Endothelial cell of umbilical vein (primary cell): ENCODE results near the gene MAP7D2. TPM values are rescaled to one million over a fixed set of nuclear protein-coding genes. Genes with fewer than 3 reads are reported as not detected.

Experiments used
- BruUV-seq: library from RNA; stranded (reverse); fragments of 400-500 nt; replicated peaks from 2 replicates; lab custom pipeline; 2021; lab: Mats Ljungman, UMichigan
- CTCF ChIA-PET: fragments of 300-600, 350-600 bp; sonication (Branson Sonifier 250); formaldehyde crosslinking; loops from one replicate; lab custom pipeline; 2021; ENCODE audit warnings: antibody characterized with exemption, inconsistent platforms; lab: Charles Lee
- POLR2A ChIA-PET: fragments of 300-600, 350-600 bp; sonication (Branson Sonifier 250); formaldehyde crosslinking; loops from one replicate; lab custom pipeline; 2021; ENCODE audit warnings: antibody characterized with exemption, inconsistent platforms; lab: Charles Lee
- DNase-seq: peaks from one replicate; pipeline ENCODE4 v3.0.0-alpha.2; 2011; ENCODE audit warnings: low read depth, low spot score
- FAIRE-seq: peaks from 2 replicates; lab custom pipeline; 2011; peaks lifted over from hg19 to GRCh38; lab: Jason Lieb, UNC
- H2AFZ ChIP-seq: 2 replicates; pipeline ENCODE4 v1.6.0; 2012; ENCODE audit warnings: low read depth, low read length, control low read depth, inconsistent platforms
- H3K27ac ChIP-seq: 2 replicates; pipeline ENCODE4 v1.5.1; 2011; ENCODE audit warnings: low read depth, mild to moderate bottlenecking, control low read depth, low read length, moderate library complexity; ENCODE audit not compliant: insufficient read depth
- H3K27me3 ChIP-seq, 2 experiments: 2 replicates each; pipeline versions ENCODE4 v1.6.0 to v1.6.1; 2011; ENCODE audit warnings: low read length in 2 of 2, mixed read lengths in 1 of 2; ENCODE audit not compliant: control insufficient read depth in 2 of 2, insufficient read depth in 2 of 2
- H3K36me3 ChIP-seq, 2 experiments: 2 replicates in 1 of 2; 3 replicates in 1 of 2; pipeline ENCODE4 v1.5.1; 2011; ENCODE audit warnings: low read length in 2 of 2, mild to moderate bottlenecking in 1 of 2, moderate library complexity in 1 of 2; ENCODE audit not compliant: control insufficient read depth in 2 of 2, insufficient read depth in 2 of 2; ENCODE audit errors: extremely low read depth in 1 of 2
- H3K4me1 ChIP-seq: 3 replicates; pipeline ENCODE4 v1.5.1; 2011; ENCODE audit warnings: mild to moderate bottlenecking, low read length; ENCODE audit not compliant: control insufficient read depth, insufficient read depth; ENCODE audit errors: extremely low read depth
- H3K4me2 ChIP-seq: 2 replicates; pipeline ENCODE4 v1.6.1; 2011; ENCODE audit warnings: low read length, control low read depth, mixed read lengths; ENCODE audit not compliant: insufficient read depth
- H3K4me3 ChIP-seq, 3 experiments: fragments of 200-600 bp in 1 of 3; sonication (generic), shearing (Covaris generic) in 1 of 3; replicated peaks in 1 of 3; 2 replicates each; pipeline ENCODE4 v1.5.1; 2011 to 2016; ENCODE audit warnings: control low read depth in 3 of 3, low read length in 3 of 3, mild to moderate bottlenecking in 2 of 3, inconsistent platforms in 1 of 3, low read depth in 1 of 3, moderate library complexity in 1 of 3; ENCODE audit not compliant: insufficient read depth in 1 of 3
- H3K79me2 ChIP-seq: 2 replicates; pipeline ENCODE4 v1.6.0; 2012; ENCODE audit warnings: low read length, inconsistent platforms; ENCODE audit not compliant: control insufficient read depth, insufficient read depth
- H3K9ac ChIP-seq: replicated peaks from 2 replicates; pipeline ENCODE3; 2011; ENCODE audit warnings: low read length, control low read depth; ENCODE audit not compliant: insufficient read depth; ENCODE audit errors: extremely low read depth
- H3K9me1 ChIP-seq: replicated peaks from 3 replicates; pipeline ENCODE4 v1.6.0; 2011; ENCODE audit warnings: mild to moderate bottlenecking, low read length; ENCODE audit not compliant: control insufficient read depth, insufficient read depth; ENCODE audit errors: extremely low read depth
- H3K9me3 ChIP-seq: replicated peaks from 2 replicates; pipeline ENCODE4 v1.5.1; 2012; ENCODE audit warnings: low read length, inconsistent platforms; ENCODE audit not compliant: control insufficient read depth, insufficient read depth
- H4K20me1 ChIP-seq: replicated peaks from 2 replicates; pipeline ENCODE3; 2011; ENCODE audit warnings: mild to moderate bottlenecking, low read length; ENCODE audit not compliant: control insufficient read depth, insufficient read depth; ENCODE audit errors: extremely low read depth
- CTCF ChIP-seq, 2 donors: IDR thresholded peaks; 1 replicate in 1 of 2; 2 replicates in 1 of 2; pipeline ENCODE4 v1.5.1; 2011; ENCODE audit warnings: low read length in 2 of 2, mild to moderate bottlenecking in 2 of 2, moderate library complexity in 2 of 2, control low read depth in 1 of 2, inconsistent platforms in 1 of 2, low read depth in 1 of 2; ENCODE audit not compliant: insufficient read depth in 1 of 2; ENCODE audit errors: extremely low read depth in 1 of 2
- EZH2 ChIP-seq: IDR thresholded peaks from 2 replicates; pipeline ENCODE4 v1.6.1; 2012; ENCODE audit warnings: borderline replicate concordance, low read depth, mild to moderate bottlenecking, moderate library complexity, low read length, inconsistent platforms; ENCODE audit not compliant: severe bottlenecking
- FOS ChIP-seq: IDR thresholded peaks from 2 replicates; pipeline ENCODE4 v1.6.1; 2011; ENCODE audit warnings: mild to moderate bottlenecking, low read length, moderate library complexity, borderline replicate concordance; ENCODE audit not compliant: insufficient read depth
- GATA2 ChIP-seq: IDR thresholded peaks from 2 replicates; pipeline ENCODE4 v1.7.0; 2011; ENCODE audit warnings: low read depth, mild to moderate bottlenecking, moderate library complexity, mixed read lengths, low read length; ENCODE audit not compliant: insufficient read length, insufficient read depth
- MYC ChIP-seq: IDR thresholded peaks from one replicate; pipeline ENCODE4 v1.6.1; 2011; ENCODE audit warnings: mild to moderate bottlenecking, low read depth, low read length
- POLR2A ChIP-seq: IDR thresholded peaks from 2 replicates; pipeline ENCODE4 v1.6.1; 2012; ENCODE audit warnings: low read depth, mild to moderate bottlenecking, control low read depth, low read length
- POLR2AphosphoS5 ChIP-seq: IDR thresholded peaks from 2 replicates; pipeline ENCODE4 v1.6.1; 2012; ENCODE audit warnings: low read depth, mild to moderate bottlenecking, control low read depth, low read length, moderate library complexity; ENCODE audit not compliant: insufficient read depth
- dilution Hi-C: fragments of 300-500 bp; cut with MboI; formaldehyde crosslinking; loops from one replicate; pipeline ENCODE4 v1.15.0; 2019; ENCODE audit warnings: low sequenced_read_pairs; ENCODE audit not compliant: extremely low pct_ligation_motif_present
- intact Hi-C: fragments of 100-400 bp; cut with micrococcal nuclease; formaldehyde crosslinking; loops from one replicate; pipeline ENCODE4 v1.10.0; 2022
- polyA plus RNA-seq, 4 experiments: library from polyadenylated mRNA; depleted of rRNA in 3 of 4; stranded (reverse) in 3 of 4; unstranded in 1 of 4; fragments of >200 nt; gene quantifications; 2 replicates each; pipeline versions ENCODE4 v1.2.1 to v1.2.3, GENCODE V29; 2011 to 2012; ENCODE audit warnings: missing spikeins in 1 of 4
- total RNA-seq: library from RNA; stranded (reverse); gene quantifications from 2 replicates; pipeline ENCODE4 v1.2.3, GENCODE V29; 2021

MAP7D2 gene
- total and polyA plus RNA-seq, 2 donors (not counting 3 experiments of a cell fraction or from before 2014, with no cell fraction given) = 0.08 to 0.15 TPM

DNA sequence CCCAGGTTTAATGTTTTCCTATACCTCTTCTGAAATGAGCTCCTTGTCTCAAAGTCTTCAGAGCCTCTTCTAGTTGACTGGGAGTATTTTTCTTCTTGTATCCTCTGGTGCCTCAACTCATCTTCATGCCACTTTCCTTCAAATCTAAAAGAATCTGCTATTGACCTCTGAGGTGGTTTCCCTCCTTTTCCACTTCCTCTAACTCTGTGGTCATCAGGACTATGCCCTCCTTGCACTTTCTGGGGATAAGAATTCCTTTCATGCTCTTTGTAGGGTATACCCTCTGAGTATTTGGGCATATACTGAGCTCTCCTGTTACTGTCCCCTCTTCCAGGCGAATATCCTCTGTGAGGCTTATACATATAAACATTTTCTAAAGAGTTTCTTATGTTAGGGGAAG, 150.7 kb downstream of the MAP7D2 start:
- intact Hi-C loops = no loop called here
- H3K4me3 ChIP-seq = no peak overlapping the region
- no peaks in the 10 kb centered on the region for H4K20me1 ChIP-seq
- H3K79me2 ChIP-seq = no peaks in the 10 kb centered on the region
- H3K27ac ChIP-seq = no peak overlapping the region
- TF ChIP-seq GATA2 = no peak
- no peak for TF ChIP-seq MYC
- no peak for TF ChIP-seq EZH2
- TF ChIP-seq POLR2A = no peak
- no peak for TF ChIP-seq CTCF (IDR thresholded peaks at IDR 0.05; ENCODE audit: extremely low read depth in 1 of 2, insufficient read depth in 1 of 2, low read depth in 1 of 2, low read length in 2 of 2)
- TF ChIP-seq POLR2AphosphoS5 = no peak
- TF ChIP-seq FOS = no peak
- no peaks in the 10 kb centered on the region for H3K9me1 ChIP-seq
- no peak for FAIRE-seq
- dilution Hi-C loops = no loop called here
- H3K27me3 ChIP-seq = no peaks in the 10 kb centered on the region
- no TSS peak for BruUV-seq
- H3K9ac ChIP-seq = no peak overlapping the region
- H3K4me1 ChIP-seq = no peaks in the 10 kb centered on the region
- CTCF ChIA-PET = no interaction called here
- no peaks in the 10 kb centered on the region for H3K9me3 ChIP-seq
- no peak for DNase-seq
- no peak overlapping the region for H2AFZ ChIP-seq
- H3K4me2 ChIP-seq = no peak overlapping the region
- peaks cover 0 to 2% of the 10 kb centered on the region in 2 experiments for H3K36me3 ChIP-seq
- POLR2A ChIA-PET = no interaction called here
